Germinal center (tissue), 1 donor: Measurements from ENCODE around the gene PRRC2C.
"Not testable (repeated sequence)": the region's sequence is repeated elsewhere in the genome, so short reads cannot be mapped to it uniquely, and the experiment has no call there.

ENCODE experiments used
- DNase-seq: peaks from one replicate; pipeline ENCODE4 v3.0.0; 2012; ENCODE audit warnings: mixed read lengths, low spot score

Gene PRRC2C

DNA sequence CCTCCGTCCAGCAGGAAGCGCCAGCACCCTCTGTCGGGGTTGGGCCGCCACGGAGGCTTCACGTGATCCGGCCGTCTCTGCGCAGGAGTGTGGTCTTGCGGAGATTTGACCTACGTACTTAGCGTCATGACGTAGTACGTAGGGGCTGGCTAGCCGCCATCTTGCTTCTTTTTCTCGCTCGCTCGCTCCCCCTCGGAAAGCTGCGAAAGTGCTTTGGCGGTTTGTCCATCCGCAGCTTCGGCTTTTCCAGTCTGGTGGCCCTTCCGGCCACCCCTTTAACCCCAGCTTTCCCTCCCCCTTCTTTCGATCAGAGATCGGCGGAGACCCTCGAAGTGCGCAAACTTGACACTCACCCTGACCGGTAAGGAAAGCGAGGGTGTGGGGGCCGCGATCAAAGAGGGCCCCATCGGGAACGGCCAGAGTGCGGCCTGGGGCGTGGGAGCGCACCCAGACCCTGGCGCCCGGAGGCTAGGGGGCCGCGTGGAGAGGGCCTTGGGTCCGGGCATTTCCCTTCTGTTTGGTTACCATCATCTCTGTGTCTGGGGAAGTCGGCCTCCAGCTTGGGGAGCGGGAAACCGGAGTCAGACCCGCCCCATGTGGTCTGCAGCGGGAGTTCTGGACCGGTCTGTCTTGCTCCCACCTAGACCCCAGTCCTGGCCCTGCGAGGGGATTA lies at the start of gene PRRC2C:
Gene PRRC2C, plus strand, starts transcription at position 156 of the 673 bp plus-strand sequence. CDS start 26,559 bp downstream, outside the sequence.
- DNase-seq = peak; percentile 90

DNA sequence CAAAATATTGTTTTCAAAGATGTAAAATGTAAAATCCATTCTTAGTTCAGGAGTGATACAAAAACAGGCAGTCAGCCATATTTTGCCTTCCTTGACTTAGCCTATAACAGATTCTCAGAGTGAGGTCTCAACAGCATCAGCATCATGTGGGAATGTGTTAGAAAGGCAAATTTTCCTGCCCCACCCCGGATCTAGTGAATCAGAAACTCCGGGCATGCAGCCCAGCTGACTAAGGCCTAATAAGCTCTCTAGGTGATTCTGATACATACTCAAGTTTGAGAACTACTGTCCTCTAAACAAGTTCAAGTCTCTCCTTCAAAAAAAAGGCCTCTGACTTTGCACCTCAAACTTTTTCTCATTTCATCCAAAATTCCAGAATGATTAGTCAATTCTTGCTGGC lies 46.9 kb upstream of the PRRC2C start:
- no peak for DNase-seq

DNA sequence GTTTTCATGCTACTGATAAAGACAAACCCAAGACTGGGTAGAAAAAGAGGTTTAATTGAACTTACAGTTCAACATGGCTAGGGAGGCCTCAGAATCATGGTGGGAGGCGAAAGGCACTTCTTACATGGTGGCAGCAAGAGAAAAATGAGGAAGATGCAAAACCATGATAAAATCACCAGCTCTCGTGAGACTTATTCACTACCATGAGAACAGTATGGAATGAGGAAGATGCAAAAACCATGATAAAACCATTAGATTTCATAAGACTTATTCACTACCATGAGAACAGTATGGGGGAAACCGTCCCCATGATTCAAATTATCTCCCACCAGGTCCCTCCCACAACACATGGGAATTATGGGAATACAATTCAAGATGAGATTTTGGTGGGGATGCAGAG lies 45.1 kb upstream of the PRRC2C start:
- not testable (repeated sequence) for DNase-seq

DNA sequence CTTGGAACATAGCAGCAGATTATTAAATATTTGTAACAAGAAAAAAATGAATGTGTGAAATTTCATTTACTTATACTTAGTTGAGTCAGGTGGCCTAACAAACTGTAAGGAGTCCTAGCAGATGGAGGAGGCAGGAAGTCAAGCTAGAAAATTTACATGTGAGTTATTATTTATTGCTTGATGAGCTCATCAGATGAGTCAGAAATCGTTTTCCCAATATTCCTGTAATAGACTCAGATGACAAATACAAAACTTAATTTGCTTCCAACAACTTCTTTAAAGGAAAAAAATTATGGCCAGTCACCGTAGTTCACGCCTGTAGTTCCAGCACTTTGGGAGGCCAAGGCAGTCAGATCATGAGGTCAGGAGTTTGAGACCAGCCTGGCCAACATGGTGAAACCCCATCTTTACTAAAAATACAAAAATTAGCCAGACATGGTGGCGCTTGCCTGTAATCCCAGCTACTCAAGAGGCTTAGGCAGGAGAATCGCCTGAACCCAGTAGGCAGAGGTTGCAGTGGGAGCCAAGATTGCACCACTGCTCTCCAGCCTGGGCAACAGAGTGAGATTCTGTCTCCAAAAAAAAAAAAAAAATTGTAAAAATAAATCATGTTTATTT lies 43.9 kb upstream of the PRRC2C start:
- not testable (repeated sequence) for DNase-seq

DNA sequence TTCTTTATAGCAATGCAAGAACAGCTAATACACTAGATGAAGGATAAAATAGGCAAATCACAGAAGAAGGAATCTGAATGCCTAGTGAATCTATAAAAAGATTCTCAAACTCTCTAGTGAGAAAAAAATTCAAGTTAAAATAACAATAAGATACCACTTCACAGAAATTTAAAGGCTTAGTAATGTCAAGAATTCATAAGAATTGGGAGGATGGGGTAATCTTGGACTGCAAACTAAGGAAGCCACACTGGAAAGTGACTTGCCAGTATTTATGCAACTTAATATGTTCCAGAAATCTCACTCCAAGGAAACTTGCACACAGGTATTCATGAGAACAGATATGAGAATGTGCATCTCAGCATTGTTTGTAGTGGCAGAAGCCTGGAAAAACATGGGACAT lies 38.9 kb upstream of the PRRC2C start:
- no peak for DNase-seq

DNA sequence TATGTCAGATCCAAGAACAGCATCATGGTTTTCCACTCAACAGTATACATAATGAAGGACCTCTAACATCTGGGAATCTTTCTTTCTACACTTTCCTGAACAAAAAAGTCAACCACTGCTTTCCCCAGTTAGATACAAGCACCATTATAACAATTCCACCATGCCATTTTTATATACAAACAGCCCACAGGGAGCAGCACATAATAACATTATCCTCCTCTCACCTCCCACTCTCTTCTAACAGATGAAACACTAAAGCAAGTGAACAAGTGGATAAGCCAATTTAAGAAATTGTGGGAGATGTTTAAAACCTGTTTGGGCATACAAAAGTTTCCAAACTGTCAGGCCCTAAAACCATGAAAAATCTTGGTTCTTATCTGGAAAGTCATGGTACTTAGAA lies 29.4 kb upstream of the PRRC2C start:
- no peak for DNase-seq

DNA sequence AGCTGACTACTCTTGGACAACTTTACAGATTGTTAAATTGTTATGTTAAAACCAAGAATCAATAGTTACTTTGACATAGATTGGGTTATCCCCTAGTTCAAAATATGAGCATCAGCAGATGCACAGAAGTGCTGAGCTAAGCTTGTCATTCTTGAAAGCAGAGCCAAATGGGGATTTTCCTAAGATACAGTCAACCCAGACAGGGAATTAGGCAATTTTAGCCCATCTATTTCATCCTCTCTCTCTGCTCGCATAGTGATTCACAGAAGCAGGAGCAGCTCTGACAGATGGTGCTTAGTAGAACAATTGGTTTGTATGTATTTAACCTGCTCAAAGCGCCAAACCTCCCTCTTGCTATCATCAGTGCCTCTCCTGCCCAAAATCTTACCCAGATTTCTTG lies 27.9 kb upstream of the PRRC2C start:
- no peak for DNase-seq

DNA sequence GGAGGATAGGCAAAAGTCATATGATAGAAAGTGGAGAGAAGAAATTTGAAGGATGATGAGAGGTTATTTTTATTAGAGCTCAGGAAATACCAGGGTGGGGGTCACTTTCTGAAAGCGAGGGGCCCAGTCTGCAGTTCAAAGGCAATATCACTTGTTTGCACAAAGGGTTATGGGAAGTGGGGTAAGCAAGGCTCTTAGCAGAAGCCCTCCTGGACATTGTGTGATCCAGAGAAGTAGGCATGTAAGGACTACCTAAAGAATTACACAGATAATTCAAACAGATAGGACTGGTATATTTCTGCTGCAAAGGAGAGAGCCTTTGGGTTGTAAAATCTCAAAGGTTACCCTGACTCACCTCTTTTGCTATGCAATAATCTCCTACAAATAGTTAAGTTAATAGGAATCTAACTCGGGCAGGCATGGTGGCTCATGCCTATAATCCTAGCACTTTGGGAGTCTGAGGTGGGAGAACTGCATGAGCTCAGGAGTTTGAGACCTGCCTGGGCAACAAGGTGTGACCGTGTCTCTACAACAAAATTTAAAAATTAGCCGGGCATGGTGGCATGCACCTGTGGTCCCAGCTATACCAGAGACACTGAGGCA lies 25.2 kb upstream of the PRRC2C start:
- DNase-seq = no peak

DNA sequence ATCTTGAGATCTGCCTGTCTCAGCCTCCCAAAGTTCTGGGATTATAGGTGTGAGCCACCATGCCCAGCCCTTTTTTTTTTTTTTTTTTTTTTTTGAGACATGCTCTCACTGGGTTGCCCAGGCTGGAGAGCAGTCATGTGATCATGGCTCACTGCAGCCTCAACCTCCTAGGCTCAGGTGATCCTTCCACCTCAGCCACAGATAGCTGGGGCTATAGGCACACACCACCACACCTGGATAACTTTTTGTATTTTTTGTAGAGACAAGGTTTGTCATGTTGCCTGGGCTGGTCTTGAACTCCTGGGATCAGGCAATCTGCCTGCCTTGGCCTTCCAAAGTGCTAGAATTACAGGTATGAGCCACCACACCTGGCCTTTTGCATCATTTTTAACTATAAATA lies 17.7 kb upstream of the PRRC2C start:
- DNase-seq = no peak

DNA sequence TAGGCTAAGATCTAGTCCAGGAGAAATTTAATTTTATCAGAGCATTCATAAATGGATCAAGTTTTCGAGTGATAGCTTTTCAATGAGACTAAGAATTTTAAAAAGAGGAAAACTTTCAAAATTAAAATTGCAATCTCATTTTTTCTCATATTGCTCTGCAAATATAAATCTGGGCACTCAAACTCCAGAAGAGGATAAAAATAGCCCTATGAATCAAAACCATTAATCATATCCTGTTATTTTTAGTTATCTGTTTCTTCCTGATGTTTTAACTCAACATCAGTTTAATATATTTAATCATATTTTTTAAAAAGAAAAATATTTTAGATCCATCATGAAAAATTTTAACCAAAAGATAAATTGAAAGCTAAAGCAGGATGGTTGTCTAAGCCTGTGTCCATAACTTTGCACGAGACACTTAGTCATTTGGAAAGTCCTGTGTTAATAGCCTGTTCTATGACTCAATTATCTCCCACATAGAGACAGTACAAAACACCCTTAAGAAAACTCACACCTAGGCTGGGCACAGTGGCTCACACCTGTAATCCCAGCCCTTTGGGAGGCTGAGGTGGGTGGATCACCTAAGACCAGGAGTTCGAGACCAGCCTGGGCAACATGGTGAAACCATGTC lies 17.1 kb upstream of the PRRC2C start:
- DNase-seq = no peak

DNA sequence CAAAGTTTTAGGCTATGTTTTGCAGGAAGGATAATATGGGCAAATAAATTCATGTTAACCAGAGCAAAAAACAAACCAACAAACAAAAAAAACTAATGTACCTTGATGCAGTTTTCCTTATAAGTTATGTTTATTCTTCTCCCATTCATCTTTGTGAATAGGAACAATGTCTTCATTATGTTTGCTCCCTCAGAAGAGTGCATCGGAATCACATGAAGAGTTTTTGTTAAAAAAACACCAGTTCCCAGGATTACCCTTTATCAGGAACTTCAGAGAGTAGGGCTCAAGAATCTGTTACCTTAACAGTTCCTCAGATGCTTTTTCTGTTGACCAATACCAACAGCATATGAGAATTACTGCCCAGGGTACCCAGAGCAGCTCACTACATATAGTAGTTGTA lies 14.6 kb upstream of the PRRC2C start:
- DNase-seq = no peak

DNA sequence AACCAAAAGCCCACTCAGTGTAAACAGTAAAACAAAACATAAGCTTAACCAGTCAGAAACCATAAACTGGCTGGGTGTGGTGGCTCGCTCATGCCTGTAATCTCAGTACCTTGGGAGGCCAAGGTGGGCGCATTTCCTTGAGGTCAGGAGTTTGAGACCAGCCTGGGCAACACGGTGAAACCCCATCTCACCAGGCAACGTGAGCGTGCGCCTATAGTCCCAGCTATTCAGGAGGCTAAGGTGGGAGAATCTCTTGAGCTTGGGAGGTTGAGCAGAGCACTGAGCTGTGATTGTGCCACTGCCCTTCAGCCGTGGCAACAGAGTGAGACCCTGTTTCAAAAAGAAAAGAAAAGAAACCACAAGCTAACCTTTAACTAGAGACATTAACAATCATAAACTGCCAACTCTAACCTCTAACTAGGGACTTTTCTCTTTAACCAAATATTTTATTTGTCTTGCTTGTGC lies 13.1 kb upstream of the PRRC2C start:
- DNase-seq = no peak

DNA sequence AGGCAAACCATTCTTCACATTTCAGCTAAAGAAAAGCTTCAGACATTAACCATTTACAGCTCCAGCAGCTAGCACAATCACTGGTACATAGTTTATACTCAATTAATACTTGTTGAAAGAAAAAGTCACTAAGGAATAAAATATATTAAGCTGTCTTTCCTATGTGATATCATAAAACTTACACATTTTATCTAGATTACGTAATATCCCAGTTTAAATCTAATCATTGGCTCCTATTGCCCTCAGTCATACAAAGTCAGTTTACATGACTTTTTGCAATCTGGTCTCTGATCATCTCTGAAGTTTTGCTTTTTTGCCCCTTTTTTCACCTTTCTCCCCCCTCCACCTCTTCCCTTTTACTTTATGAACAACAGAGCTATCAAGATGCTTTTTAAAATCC lies 8.5 kb upstream of the PRRC2C start:
- DNase-seq = no peak

DNA sequence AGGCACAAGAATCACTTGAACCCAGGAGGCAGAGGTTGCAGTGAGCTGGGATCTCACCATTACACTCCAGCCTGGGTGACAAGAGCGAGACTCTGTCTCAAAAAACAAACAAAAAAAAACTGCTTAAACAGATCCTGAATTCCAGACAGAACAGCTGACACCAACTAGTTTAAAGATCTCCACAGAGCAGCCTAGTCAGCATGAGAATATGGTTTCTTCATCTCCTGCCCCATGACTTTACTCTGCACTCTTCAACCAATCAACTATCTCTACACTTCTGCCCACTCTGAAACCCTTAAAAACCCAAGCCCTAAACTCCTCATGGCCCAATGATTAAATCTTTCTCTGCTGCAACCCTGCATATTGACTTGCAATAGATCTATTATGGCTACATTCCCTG lies 7.5 kb upstream of the PRRC2C start:
- DNase-seq = no peak

DNA sequence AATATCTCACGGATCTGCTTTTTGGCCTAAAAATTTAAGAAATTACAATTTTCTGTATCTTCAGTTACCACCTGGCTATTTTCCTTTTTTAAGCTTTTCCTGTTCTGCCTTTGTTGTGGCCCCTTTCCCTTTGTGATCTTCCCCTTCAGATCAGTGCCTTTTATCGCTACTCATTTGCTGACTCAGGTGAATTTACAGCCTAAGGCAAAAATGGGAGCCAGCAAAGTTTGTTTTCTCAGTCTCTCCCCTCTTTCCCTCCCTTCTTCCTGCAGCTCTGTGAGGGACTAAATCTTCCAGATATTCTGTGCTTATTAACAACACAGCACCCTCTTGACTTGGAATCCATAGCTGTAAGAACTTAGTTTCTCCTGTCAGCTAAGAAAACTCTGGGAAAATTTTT lies 5.3 kb upstream of the PRRC2C start:
- no peak for DNase-seq

DNA sequence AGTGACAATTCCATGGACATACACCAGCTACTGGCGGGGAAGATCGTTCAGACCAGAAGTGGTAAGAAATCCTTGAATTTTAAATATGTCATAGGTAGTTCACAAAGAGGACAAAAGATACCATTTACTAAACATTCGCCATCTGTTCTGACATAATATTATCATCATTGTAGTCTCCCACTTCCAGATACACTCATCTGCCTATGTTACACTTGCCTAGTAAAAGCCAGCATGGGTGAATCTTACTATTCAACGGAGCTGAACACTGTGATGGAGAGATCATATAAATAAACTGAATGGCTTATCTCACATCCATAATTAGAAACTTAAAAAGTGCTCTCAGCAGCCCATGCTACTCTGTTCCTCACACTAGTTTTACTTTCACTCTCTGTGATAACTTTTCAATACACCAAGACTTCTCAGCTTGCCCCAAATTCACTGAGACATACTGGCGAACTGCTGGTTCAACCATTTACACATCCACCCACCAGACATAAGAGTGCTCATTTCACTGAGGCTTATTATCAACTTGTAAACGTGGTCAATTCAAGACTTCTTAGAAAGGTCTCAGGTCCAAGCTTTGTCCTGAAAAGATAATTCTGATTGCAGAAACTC lies 463 bp upstream of the PRRC2C start:
- DNase-seq = peak; percentile 46

DNA sequence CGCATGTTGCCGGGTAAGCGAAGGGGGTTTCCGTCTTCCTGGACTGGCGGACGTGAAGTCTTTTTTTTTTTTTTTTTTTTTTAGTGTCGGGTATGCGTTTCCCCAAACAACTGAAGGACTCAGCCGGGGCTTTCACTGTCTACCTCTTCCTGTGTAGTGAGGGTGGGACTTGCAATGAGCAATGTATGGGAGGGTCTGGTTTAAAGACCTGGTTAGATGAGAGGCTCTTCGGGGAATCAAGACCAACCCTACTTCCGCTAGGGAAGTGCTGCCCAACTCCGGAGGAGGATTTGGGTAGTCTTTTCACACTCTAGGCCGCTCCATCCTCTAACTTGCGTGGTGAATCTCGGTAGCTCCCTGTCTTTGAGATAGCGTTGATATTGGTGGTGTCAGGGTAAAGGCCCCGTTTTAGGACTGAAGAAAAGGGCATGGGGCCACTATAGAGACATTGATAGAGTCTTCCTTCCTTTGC lies 754 bp downstream of the PRRC2C start:
- DNase-seq = peak; percentile 47

DNA sequence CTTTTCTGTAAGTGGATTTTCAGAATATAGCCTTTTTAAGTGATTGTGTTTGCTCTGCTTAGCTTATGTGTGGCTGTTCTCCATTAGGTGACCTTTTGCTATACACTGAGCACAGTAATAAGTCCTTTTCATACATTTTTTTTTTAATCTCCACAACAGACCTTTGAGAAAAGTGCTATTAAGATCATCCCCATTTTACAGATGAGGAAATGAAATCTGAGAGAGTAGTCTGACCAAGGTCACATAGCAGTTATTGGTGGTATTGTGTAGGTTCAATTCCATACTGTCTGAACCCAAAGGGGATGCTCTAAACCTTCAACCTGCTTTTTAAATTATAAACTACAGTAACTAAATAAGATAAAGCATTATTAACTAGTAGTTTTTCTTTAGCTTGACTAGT lies 1.7 kb downstream of the PRRC2C start:
- DNase-seq = no peak

DNA sequence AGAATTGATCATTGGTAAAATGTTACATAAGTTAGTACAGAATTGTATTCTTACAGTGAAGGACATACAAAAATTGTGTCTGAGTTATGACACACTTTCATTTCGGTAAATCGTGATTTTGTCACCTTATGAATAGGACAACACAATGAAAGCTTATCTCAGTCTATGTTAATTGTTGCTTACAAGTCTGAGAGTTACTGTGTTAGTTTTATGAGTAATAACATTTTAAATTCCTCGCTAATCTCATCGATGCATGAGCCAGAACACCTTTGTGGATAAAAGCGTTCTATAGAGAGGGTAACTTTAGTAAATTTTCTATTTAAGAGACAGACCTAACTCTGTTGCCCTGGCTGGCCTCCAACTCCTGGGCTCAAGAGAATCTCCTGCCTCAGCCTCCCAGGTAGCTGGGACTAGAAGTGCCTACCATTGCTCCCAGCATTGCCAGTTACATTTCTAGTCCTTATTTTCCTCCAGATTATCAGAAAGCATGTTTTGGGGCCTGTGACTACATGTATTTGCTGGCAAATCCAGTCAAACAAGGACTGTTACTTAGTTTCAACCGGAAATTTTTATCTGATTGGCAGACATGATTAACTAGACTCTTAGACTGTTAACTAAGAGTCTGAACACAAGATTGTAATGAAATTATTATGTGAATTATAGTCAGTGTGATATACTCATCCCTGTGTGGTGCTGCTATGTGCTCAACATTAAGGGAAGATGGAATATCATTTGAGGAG lies 3.0 kb downstream of the PRRC2C start:
- DNase-seq = no peak

DNA sequence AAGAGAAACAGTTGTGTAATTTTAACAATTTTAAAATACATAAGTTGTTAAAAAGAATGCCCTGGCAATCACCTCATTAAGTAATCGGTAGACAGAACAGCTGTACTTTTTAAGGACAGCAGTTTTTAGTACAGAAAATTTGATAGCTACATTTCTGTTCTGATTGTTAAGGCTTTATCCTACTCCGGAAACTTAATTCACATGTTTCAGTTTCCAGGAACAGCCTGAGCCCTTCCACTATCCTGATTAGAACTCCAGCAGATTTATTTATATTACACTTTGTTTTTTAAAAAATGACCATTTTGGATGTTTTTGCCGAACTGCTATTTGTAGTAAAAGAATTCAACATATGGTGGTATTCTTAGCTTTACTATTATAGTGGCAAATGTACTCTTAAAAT lies 8.7 kb downstream of the PRRC2C start:
- no peak for DNase-seq

DNA sequence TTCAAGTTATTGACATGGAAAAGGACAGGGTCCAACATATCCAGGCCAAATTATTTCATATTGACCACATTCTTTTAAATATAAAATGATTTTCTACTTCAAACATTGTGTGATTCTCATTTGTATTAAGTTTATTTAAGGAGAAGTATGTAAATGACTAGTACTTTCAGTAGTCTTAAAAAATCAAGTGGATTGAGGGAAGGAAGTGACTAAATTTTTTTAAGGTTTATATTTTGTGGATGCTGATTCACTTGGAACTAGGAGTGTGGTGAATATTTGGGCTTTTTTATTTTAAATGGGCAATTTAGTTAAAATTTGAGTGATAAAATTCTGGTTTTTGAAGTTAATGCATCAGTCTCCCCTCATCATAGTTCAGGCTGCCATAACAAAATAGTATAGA lies 10.1 kb downstream of the PRRC2C start:
- DNase-seq = no peak

DNA sequence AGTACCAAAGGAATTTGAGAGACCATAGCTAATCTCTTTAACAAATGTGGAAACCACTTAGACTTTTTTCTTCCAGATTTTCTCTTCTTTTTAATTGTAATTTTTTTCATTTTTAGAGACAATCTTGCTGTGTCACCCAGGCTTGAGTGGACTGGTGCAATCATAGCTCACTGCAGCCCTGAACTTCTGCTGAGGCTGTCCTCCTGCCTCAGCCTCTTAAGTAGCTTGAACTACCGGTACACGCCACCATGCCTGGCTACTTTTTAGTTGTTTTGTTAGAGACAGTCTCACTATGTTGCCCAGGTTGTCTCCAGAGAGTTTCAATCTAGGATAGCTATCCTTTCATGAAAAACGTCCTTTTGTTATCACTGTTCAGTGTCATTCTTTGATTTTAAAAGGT lies 15.0 kb downstream of the PRRC2C start:
- DNase-seq = no peak
